DMS79 treated with DMSO at 0.1 percent for 48 hours (cell line): ENCODE data around the gene LAMA4.

ENCODE experiments used
- DNase-seq: peaks from one replicate; lab custom pipeline; 2025; lab: John Stamatoyannopoulos, UW

LAMA4 gene

GRCh38 chr6:112193117-112193516, 61.2 kb downstream of the LAMA4 start:
- no peak for DNase-seq

- DNase-seq, result no peak
These were observed 62.8 kb downstream of the LAMA4 start for GRCh38 chr6:112191509-112192020.

DNA sequence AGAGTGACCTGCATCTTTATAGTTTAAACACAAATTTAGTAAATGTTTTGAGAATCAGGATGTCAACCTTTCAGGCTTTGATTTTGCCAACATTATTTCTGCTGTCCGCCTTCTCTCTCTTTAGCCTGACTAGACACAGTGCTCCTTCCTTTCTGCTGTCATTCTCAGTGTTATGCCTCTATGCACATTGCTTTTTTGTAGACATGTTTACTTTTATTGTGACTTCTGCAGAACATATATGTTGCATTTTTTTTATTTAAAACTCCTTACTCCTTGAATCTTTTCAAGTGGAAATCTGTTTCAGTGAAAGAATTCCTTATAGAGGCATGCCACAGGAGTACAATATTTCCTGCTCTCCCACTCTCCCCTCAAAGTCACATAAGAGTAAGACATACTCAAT, 64.2 kb downstream of the LAMA4 start:
- DNase-seq, result no peak

GRCh38 chr6:112189494-112189893, 64.9 kb downstream of the LAMA4 start:
- no peak for DNase-seq

- no peak for DNase-seq
These were observed 65.5 kb downstream of the LAMA4 start for GRCh38 chr6:112188906-112189305.

- no peak for DNase-seq
These were observed 66.6 kb downstream of the LAMA4 start for GRCh38 chr6:112187736-112188135.

DNA sequence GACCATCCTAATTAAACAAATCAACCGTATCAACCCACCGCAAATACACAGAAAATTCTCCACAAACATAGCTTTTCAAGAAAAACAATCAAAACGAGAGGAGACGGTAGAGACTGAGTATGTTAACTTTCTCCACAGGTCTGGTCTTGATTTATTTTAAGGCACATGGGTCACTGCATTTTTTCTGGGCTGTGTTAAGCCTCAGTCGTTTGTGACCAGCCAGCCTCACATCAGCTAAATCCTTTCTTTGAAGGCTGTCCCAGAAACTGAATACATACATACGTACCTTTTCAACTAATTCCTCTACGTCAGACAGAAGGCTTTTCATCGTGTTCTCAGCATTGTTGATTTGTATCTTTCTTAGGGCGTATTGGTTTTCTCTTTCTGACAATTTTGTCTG, 69.4 kb downstream of the LAMA4 start:
- DNase-seq, result no peak

DNA sequence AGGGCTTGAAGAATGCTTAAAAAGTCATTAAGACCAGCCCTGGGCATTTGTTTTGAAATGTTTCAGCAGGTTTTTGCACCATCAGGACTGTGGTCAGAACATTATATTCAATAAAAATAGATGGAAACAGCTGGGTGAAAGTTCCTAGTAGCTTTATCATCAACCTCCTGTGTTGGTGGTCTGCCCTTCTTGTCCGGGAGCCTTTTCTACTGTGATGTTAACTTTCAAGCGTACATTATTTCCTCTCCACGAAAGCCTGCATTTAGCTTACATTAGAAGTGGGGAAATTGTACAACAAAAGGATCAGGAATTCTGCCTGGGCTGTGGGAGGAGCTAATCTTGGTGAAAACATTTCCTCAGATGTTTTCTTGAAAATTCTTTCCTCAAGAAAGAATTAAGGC, 71.1 kb downstream of the LAMA4 start:
- DNase-seq, result no peak

DNA sequence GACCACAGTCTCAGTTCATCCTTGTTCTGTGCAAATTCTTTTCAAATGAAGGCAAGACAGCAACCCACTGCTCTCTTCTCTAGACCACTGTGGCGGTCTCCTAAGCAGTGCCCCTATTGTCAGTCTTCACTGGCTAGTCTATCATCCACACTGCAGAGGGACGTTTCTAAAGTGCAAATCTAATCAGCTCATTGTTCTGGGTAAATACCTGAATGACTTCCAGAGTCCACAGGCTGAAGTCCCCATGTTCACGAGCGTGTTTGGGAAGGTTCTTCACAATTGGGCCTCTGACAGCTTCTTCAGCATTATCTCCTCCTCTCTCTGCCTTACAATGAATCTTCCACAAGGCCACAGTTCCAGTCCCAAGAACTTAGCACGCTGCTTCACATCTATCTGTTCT, 73.2 kb downstream of the LAMA4 start:
- no peak for DNase-seq

GRCh38 chr6:112180095-112180820, 74.1 kb downstream of the LAMA4 start:
- DNase-seq, result peak; percentile 75

- no peak for DNase-seq
These were observed 74.7 kb downstream of the LAMA4 start for GRCh38 chr6:112179631-112180030.

- DNase-seq, result no peak
These were observed 75.5 kb downstream of the LAMA4 start for GRCh38 chr6:112178846-112179245.

DNA sequence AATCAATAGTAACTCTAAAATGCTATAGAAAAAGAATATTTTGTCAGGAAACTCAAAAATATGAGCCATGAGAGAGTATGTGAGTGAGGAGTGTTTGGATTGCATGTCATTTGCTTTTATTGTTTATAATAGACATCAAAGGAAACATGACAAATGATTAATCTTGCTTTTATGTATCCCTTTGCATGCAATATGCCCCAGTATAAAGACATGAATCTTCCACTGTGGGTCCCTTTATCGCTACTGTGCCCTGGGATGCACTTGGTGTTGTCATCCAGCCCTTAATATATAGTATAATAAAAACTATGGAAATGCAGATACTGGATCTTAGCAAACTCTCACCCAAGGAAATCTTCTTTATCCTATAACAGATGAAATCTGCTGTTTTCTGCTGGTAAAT, 77.3 kb downstream of the LAMA4 start:
- no peak for DNase-seq

DNA sequence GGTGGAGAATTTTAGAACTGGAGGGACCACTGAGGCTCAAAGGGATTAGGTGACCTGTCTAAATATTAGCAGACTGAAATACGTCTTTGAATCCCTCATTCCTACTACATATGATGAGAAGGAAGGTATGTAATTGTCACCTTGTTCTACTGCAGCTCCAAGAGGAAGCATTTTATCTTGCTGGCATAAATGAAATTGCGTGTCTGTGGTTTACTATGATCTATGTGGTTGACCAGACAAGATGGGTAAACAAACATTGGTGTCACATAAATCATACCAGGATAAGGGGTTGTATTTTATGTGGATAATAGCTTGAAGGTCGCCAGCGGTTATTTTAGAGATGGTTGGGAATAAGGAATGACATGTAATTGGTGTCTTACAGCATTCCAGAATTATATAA, 78.2 kb downstream of the LAMA4 start:
- DNase-seq, result no peak

- DNase-seq, result no peak
These were observed 81.1 kb downstream of the LAMA4 start for GRCh38 chr6:112173221-112173804.

DNA sequence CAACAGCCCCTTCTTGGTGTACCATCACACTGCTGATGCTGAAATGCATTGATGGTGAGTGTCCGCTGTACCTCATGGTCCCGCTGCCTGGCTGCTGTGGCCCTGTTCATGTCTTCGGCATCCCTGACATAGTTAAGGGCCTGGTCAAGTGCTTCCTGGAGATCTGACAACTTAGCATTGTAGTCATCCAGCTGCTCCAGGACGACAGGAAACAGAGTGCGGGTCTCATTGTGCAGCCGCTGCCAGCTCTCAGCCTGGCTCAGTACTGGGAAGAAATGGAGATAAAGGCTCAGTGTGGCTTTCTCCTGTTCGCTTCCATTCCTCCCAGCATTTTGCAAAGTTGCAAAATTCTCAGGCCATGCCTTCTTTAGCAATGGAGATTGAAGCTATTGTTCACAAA, 81.8 kb downstream of the LAMA4 start:
- no peak for DNase-seq

- no peak for DNase-seq
These were observed 84.8 kb downstream of the LAMA4 start for GRCh38 chr6:112169541-112169940.

DNA sequence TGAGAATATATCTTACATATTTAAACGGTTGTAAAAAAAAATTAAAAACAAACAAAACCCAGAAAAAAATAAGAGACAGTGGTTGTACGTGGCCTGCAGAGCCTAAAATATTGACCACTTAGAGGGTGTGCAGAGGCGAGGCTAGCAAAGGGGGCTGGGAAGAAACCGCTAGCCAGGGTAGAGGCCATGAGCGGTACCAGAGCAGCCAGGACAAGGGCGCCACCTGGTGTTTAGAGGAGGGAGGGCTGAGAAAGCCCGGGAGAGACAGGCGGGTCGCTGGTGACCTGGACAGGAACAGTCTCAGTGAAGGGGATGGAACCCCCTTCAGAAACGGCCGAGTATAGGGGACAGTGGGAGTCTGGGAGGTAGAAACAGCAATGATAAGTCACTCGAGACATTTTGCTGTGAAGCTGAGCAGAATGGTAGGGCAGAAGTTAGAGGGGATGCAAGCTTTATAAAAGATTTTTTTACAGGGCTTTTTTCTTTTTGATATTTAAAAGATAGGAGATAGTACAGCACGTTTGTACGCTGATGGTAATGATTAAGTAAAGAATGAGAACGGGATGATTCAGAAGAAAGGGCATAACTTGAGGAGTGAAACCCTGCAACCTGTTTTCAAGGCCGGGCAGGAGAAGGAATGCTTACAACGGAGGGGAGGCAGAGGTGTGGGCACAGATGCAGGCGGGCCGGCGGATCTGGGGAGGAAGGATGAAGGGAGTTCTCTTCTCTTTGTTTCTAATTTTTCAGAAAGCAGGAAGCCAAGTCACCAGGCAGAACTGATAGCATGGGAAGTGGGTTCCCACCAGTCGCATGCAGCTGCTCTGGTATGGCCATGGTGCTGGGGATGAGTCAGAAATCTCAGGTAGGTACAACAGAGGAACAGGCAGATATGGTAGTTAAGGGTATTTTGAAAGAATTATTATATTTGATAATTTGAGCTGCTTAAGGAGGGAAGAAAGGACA, 90.8 kb downstream of the LAMA4 start:
- DNase-seq, result no peak

- no peak for DNase-seq
These were observed 93.6 kb downstream of the LAMA4 start for GRCh38 chr6:112160745-112161144.

GRCh38 chr6:112156668-112157067, 97.7 kb downstream of the LAMA4 start:
- DNase-seq, result no peak

GRCh38 chr6:112155886-112156285, 98.5 kb downstream of the LAMA4 start:
- DNase-seq, result no peak

GRCh38 chr6:112154711-112155110, 99.7 kb downstream of the LAMA4 start:
- DNase-seq, result no peak
